GM12892 (cell line): ENCODE data around the gene IFT122.

ENCODE experiments used
- POLR2A ChIP-seq: IDR thresholded peaks from 2 replicates; pipeline ENCODE4 v1.6.1; 2011; ENCODE audit warnings: low read depth, low read length, control low read depth
- POLR2AphosphoS5 ChIP-seq: IDR thresholded peaks from 2 replicates; pipeline ENCODE4 v1.6.1; 2011; ENCODE audit warnings: low read depth, low read length, control low read depth
- TAF1 ChIP-seq: IDR thresholded peaks from 2 replicates; pipeline ENCODE4 v1.6.1; 2011; ENCODE audit warnings: low read depth, mild to moderate bottlenecking, control low read depth, low read length, borderline replicate concordance

GRCh38 chr3:129536804-129537203 lies 96.8 kb downstream of the IFT122 start:
- TF ChIP-seq POLR2A (no peak), POLR2AphosphoS5 (no peak), TAF1 (no peak)
